GM06990 (cell line): ENCODE data around the gene RHCG.

Experiments used
- DNase-seq: peaks from one replicate; pipeline ENCODE4 v3.0.0-alpha.2; 2011; ENCODE audit not compliant: insufficient read length; ENCODE audit errors: extremely low read depth
- H3K27me3 ChIP-seq: replicated peaks from 2 replicates; pipeline ENCODE4 v1.6.0; 2011; ENCODE audit warnings: low read length; ENCODE audit not compliant: control insufficient read depth, insufficient read depth
- H3K36me3 ChIP-seq: 2 replicates; pipeline ENCODE4 v1.5.1; 2011; ENCODE audit warnings: low read length; ENCODE audit not compliant: control insufficient read depth, insufficient read depth
- H3K4me3 ChIP-seq: replicated peaks from 2 replicates; pipeline ENCODE4 v1.5.1; 2011; ENCODE audit warnings: low read depth, mild to moderate bottlenecking, control low read depth, low read length
- CTCF ChIP-seq: IDR thresholded peaks from 2 replicates; pipeline ENCODE4 v1.5.1; 2011; ENCODE audit warnings: low read length, control low read depth, mild to moderate bottlenecking, inconsistent platforms; ENCODE audit not compliant: insufficient read depth, poor library complexity, severe bottlenecking

RHCG gene

GRCh38 chr15:89433686-89434085 lies 62.7 kb downstream of the RHCG start:
- Histone ChIP-seq H3K27me3 (no peaks in the 10 kb centered on the region), H3K36me3 (no peaks in the 10 kb centered on the region), H3K4me3 (no peak overlapping the region)
- no peak for DNase-seq
- TF ChIP-seq CTCF, result no peak

- Histone ChIP-seq H3K4me3 (peak overlapping the region; percentile 51), H3K36me3 (no peaks in the 10 kb centered on the region), H3K27me3 (no peaks in the 10 kb centered on the region)
- peak; percentile 80 for DNase-seq
- TF ChIP-seq CTCF, result peak; percentile 97
These were observed 65.6 kb downstream of the RHCG start for GRCh38 chr15:89430530-89431341.

GRCh38 chr15:89429986-89430385 lies 66.4 kb downstream of the RHCG start:
- H3K4me3 ChIP-seq, result no peak overlapping the region
- no peaks in the 10 kb centered on the region for H3K27me3 ChIP-seq
- H3K36me3 ChIP-seq, result no peaks in the 10 kb centered on the region
- TF ChIP-seq CTCF, result no peak
- DNase-seq, result no peak

GRCh38 chr15:89429023-89429422 lies 67.4 kb downstream of the RHCG start:
- H3K27me3 ChIP-seq, result no peaks in the 10 kb centered on the region
- H3K4me3 ChIP-seq, result no peak overlapping the region
- no peak for TF ChIP-seq CTCF
- no peaks in the 10 kb centered on the region for H3K36me3 ChIP-seq
- DNase-seq, result no peak

GRCh38 chr15:89428246-89428645 lies 68.1 kb downstream of the RHCG start:
- DNase-seq, result no peak
- no peak overlapping the region for H3K4me3 ChIP-seq
- no peaks in the 10 kb centered on the region for H3K27me3 ChIP-seq
- no peak for TF ChIP-seq CTCF
- no peaks in the 10 kb centered on the region for H3K36me3 ChIP-seq
